Adipocyte (in vitro differentiated cells): Measurements from ENCODE around the gene CMIP.

Experiments used
- DNase-seq: peaks from one replicate; pipeline ENCODE4 v3.0.0-alpha.2; 2015; ENCODE audit warnings: low read depth
- H3K27me3 ChIP-seq: replicated peaks from 2 replicates; pipeline ENCODE4 v1.7.0; 2013; ENCODE audit warnings: mild to moderate bottlenecking, low read length, moderate library complexity; ENCODE audit not compliant: control insufficient read depth, insufficient read depth
- H3K36me3 ChIP-seq: 2 replicates; pipeline ENCODE4 v1.7.0; 2013; ENCODE audit warnings: low read length, mild to moderate bottlenecking, moderate library complexity; ENCODE audit not compliant: control insufficient read depth, insufficient read depth, severe bottlenecking
- H3K4me1 ChIP-seq: 2 replicates; pipeline ENCODE4 v1.7.0; 2013; ENCODE audit warnings: mild to moderate bottlenecking, low read length, moderate library complexity; ENCODE audit not compliant: control insufficient read depth, insufficient read depth
- H3K4me3 ChIP-seq: 2 replicates; pipeline ENCODE4 v1.7.0; 2013; ENCODE audit warnings: mild to moderate bottlenecking, low read length, moderate library complexity
- H3K9ac ChIP-seq: 2 replicates; pipeline ENCODE4 v1.7.0; 2013; ENCODE audit warnings: mild to moderate bottlenecking, low read length, moderate library complexity
- H3K9me3 ChIP-seq: 2 replicates; pipeline ENCODE4 v1.7.0; 2013; ENCODE audit warnings: mild to moderate bottlenecking, low read length, moderate library complexity; ENCODE audit not compliant: control insufficient read depth

CMIP gene

GRCh38 chr16:81654346-81654745 lies 209.7 kb downstream of the CMIP start:
- H3K9me3 ChIP-seq = no peaks in the 10 kb centered on the region
- no peak overlapping the region for H3K4me3 ChIP-seq
- no peaks in the 10 kb centered on the region for H3K27me3 ChIP-seq
- H3K9ac ChIP-seq = no peak overlapping the region
- DNase-seq = no peak
- H3K36me3 ChIP-seq = peaks cover 40% of the 10 kb centered on the region
- H3K4me1 ChIP-seq = peaks cover 21% of the 10 kb centered on the region

- Histone ChIP-seq H3K4me3 (no peak overlapping the region), H3K27me3 (no peaks in the 10 kb centered on the region), H3K4me1 (peaks cover 10% of the 10 kb centered on the region), H3K9ac (no peak overlapping the region), H3K9me3 (no peaks in the 10 kb centered on the region), H3K36me3 (peaks cover 51% of the 10 kb centered on the region)
- no peak for DNase-seq
Observed at GRCh38 chr16:81655469-81656162, 211.0 kb downstream of the CMIP start.

- DNase-seq = no peak
- Histone ChIP-seq H3K4me1 (peaks cover 5% of the 10 kb centered on the region), H3K27me3 (no peaks in the 10 kb centered on the region), H3K9me3 (no peaks in the 10 kb centered on the region), H3K36me3 (peaks cover 59% of the 10 kb centered on the region), H3K9ac (no peak overlapping the region), H3K4me3 (no peak overlapping the region)
Observed at GRCh38 chr16:81657224-81657623, 212.6 kb downstream of the CMIP start.

GRCh38 chr16:81657781-81658180 lies 213.2 kb downstream of the CMIP start:
- H3K4me3 ChIP-seq = no peak overlapping the region
- peaks cover 5% of the 10 kb centered on the region for H3K4me1 ChIP-seq
- H3K27me3 ChIP-seq = no peaks in the 10 kb centered on the region
- H3K9ac ChIP-seq = no peak overlapping the region
- no peaks in the 10 kb centered on the region for H3K9me3 ChIP-seq
- DNase-seq = no peak
- H3K36me3 ChIP-seq = peaks cover 59% of the 10 kb centered on the region

GRCh38 chr16:81658373-81658772 lies 213.8 kb downstream of the CMIP start:
- H3K9ac ChIP-seq = no peak overlapping the region
- DNase-seq = no peak
- no peaks in the 10 kb centered on the region for H3K27me3 ChIP-seq
- H3K4me1 ChIP-seq = peaks cover 5% of the 10 kb centered on the region
- H3K4me3 ChIP-seq = no peak overlapping the region
- no peaks in the 10 kb centered on the region for H3K9me3 ChIP-seq
- H3K36me3 ChIP-seq = peaks cover 59% of the 10 kb centered on the region

- H3K4me1 ChIP-seq = peaks cover 3% of the 10 kb centered on the region
- no peak overlapping the region for H3K9ac ChIP-seq
- no peak for DNase-seq
- no peaks in the 10 kb centered on the region for H3K9me3 ChIP-seq
- peaks cover 60% of the 10 kb centered on the region for H3K36me3 ChIP-seq
- no peaks in the 10 kb centered on the region for H3K27me3 ChIP-seq
- no peak overlapping the region for H3K4me3 ChIP-seq
Observed at GRCh38 chr16:81659249-81659648, 214.6 kb downstream of the CMIP start.

- Histone ChIP-seq H3K36me3 (peaks cover 72% of the 10 kb centered on the region), H3K9me3 (no peaks in the 10 kb centered on the region), H3K4me3 (no peak overlapping the region), H3K9ac (no peak overlapping the region), H3K4me1 (no peaks in the 10 kb centered on the region), H3K27me3 (no peaks in the 10 kb centered on the region)
- DNase-seq = no peak
Observed at GRCh38 chr16:81661082-81661481, 216.5 kb downstream of the CMIP start.

- Histone ChIP-seq H3K27me3 (no peaks in the 10 kb centered on the region), H3K4me1 (no peaks in the 10 kb centered on the region), H3K36me3 (peaks cover 63% of the 10 kb centered on the region), H3K9ac (no peak overlapping the region), H3K4me3 (no peak overlapping the region), H3K9me3 (no peaks in the 10 kb centered on the region)
- DNase-seq = no peak
Observed at GRCh38 chr16:81664153-81664552, 219.5 kb downstream of the CMIP start.

- no peaks in the 10 kb centered on the region for H3K27me3 ChIP-seq
- no peaks in the 10 kb centered on the region for H3K4me1 ChIP-seq
- H3K36me3 ChIP-seq = peaks cover 63% of the 10 kb centered on the region
- no peak for DNase-seq
- H3K9me3 ChIP-seq = no peaks in the 10 kb centered on the region
- H3K4me3 ChIP-seq = no peak overlapping the region
- H3K9ac ChIP-seq = no peak overlapping the region
Observed at GRCh38 chr16:81665588-81665987, 221.0 kb downstream of the CMIP start.

- Histone ChIP-seq H3K36me3 (peaks cover 58% of the 10 kb centered on the region), H3K9me3 (no peaks in the 10 kb centered on the region), H3K4me3 (no peak overlapping the region), H3K4me1 (no peaks in the 10 kb centered on the region), H3K27me3 (no peaks in the 10 kb centered on the region), H3K9ac (no peak overlapping the region)
- DNase-seq = no peak
Observed at GRCh38 chr16:81666113-81666512, 221.5 kb downstream of the CMIP start.

GRCh38 chr16:81668243-81669097 lies 223.9 kb downstream of the CMIP start:
- H3K36me3 ChIP-seq = peaks cover 59% of the 10 kb centered on the region
- H3K4me3 ChIP-seq = no peak overlapping the region
- H3K4me1 ChIP-seq = no peaks in the 10 kb centered on the region
- H3K27me3 ChIP-seq = no peaks in the 10 kb centered on the region
- no peaks in the 10 kb centered on the region for H3K9me3 ChIP-seq
- DNase-seq = no peak
- no peak overlapping the region for H3K9ac ChIP-seq
